HepG2 (cell line): ENCODE measurements around the gene ZACN. TPM values are rescaled to one million over a fixed set of nuclear protein-coding genes. Genes with fewer than 3 reads are reported as not detected.
A peak's percentile ranks its signal among the peaks of the same experiment; 100 is the strongest.

Experiments used
- AGO2 ChIP-seq: fragments of 200-400 bp; formaldehyde crosslinking; optimal IDR thresholded peaks from 2 replicates; pipeline ENCODE3; 2017; ENCODE audit warnings: mild to moderate bottlenecking, low read depth, low read length, moderate library complexity
- CTCF ChIP-seq: sonication (generic); formaldehyde crosslinking; IDR thresholded peaks from 2 replicates; pipeline ENCODE4 v1.5.0; 2020; ENCODE audit warnings: mild to moderate bottlenecking, missing genetic modification reagents, moderate library complexity
- HOXA3 ChIP-seq: sonication (generic); formaldehyde crosslinking; IDR thresholded peaks from 2 replicates; pipeline ENCODE4 v1.5.0; 2020; ENCODE audit warnings: missing genetic modification reagents
- REST ChIP-seq, 2 experiments: IDR thresholded peaks; 2 replicates each; pipeline ENCODE4 v1.6.1; 2011 to 2012; ENCODE audit warnings: low read length in 2 of 2, borderline replicate concordance in 1 of 2, low read depth in 1 of 2, mild to moderate bottlenecking in 1 of 2, moderate library complexity in 1 of 2
- ZBTB2 ChIP-seq: sonication (generic); formaldehyde crosslinking; IDR thresholded peaks from 2 replicates; pipeline ENCODE4 v1.8.0; 2022; ENCODE audit warnings: low read depth, missing genetic modification reagents
- ZNF143 ChIP-seq: sonication (generic); formaldehyde crosslinking; IDR thresholded peaks from 2 replicates; pipeline ENCODE4 v1.4.0; 2020; ENCODE audit warnings: missing genetic modification reagents
- ZNF318 ChIP-seq: sonication (generic); formaldehyde crosslinking; IDR thresholded peaks from 2 replicates; pipeline ENCODE4 v1.4.0; 2020; ENCODE audit warnings: mild to moderate bottlenecking, missing genetic modification reagents
- ZNF512 ChIP-seq: sonication (generic); formaldehyde crosslinking; IDR thresholded peaks from 2 replicates; pipeline ENCODE4 v1.4.0; 2020; ENCODE audit warnings: mild to moderate bottlenecking, missing genetic modification reagents
- ZNF556 ChIP-seq: sonication (generic); formaldehyde crosslinking; IDR thresholded peaks from 2 replicates; pipeline ENCODE4 v1.4.0; 2020; ENCODE audit warnings: mild to moderate bottlenecking, missing genetic modification reagents, borderline replicate concordance
- polyA plus RNA-seq, 8 experiments: library from polyadenylated mRNA; depleted of rRNA in 3 of 8; stranded (reverse) in 7 of 8; unstranded in 1 of 8; fragments of >200 nt; fragmentation: Illumina TruSeq in 4 of 8; extraction: Trizol in 4 of 8; gene quantifications; 2 replicates each; pipeline versions ENCODE4 v1.2.1 to v1.2.3, GENCODE V29; 2011 to 2016; ENCODE audit warnings: low read depth in 4 of 8, missing spikeins in 1 of 8, mixed read lengths in 1 of 8; ENCODE audit not compliant: insufficient read depth in 1 of 8
- total RNA-seq, 5 experiments: library from RNA; depleted of rRNA; stranded (reverse); fragments of >200 nt; fragmentation: Illumina TruSeq; extraction: Trizol; gene quantifications; 2 replicates each; pipeline ENCODE4 v1.2.3, GENCODE V29; 2016; ENCODE audit warnings: low read depth in 1 of 5

ZACN gene
- total and polyA plus RNA-seq, 2 of the 13 experiments (the other 11 are each of a cell fraction or from before 2014, with no cell fraction given), result 0.11 to 0.15 TPM

- 0 out of 2 replicates have a peak, but pooled peaks have one; percentile 28 for TF ChIP-seq ZNF318 (CRISPR knock-in tag)
- peak; percentile 55; the same call in 1 of the 2 replicates for TF ChIP-seq ZBTB2
- TF ChIP-seq HOXA3, result 0 out of 2 replicates have a peak, but pooled peaks have one; percentile 5
- TF ChIP-seq ZNF556, result peak; percentile 35; the same call in 1 of the 2 replicates
- 0 out of 2 replicates have a peak, but pooled peaks have one; percentile 7 for TF ChIP-seq CTCF (CRISPR knock-in tag)
- TF ChIP-seq ZNF512, result no peak
- peak; percentile 98 for TF ChIP-seq AGO2
- TF ChIP-seq ZNF143 (CRISPR knock-in tag), result 0 out of 2 replicates have a peak, but pooled peaks have one; percentile 16
- no peak for TF ChIP-seq REST (IDR thresholded peaks at IDR 0.05; ENCODE audit: borderline replicate concordance in 1 of 2, low read depth in 1 of 2, low read length in 2 of 2)
Observed at GRCh38 chr17:76079956-76080767, 1.2 kb downstream of the ZACN start (continued).
